GM18520 (cell line): ENCODE measurements around the gene CDK1.

Experiments used
- ATAC-seq: cut with Tn5 transposase; IDR thresholded peaks from one replicate; pipeline ENCODE4 v1.9.1; 2021; ENCODE audit not compliant: unreplicated experiment

The CDK1 gene

GRCh38 chr10:60777696-60778213, 523 bp upstream of the CDK1 start:
- peak; percentile 6 for ATAC-seq

DNA sequence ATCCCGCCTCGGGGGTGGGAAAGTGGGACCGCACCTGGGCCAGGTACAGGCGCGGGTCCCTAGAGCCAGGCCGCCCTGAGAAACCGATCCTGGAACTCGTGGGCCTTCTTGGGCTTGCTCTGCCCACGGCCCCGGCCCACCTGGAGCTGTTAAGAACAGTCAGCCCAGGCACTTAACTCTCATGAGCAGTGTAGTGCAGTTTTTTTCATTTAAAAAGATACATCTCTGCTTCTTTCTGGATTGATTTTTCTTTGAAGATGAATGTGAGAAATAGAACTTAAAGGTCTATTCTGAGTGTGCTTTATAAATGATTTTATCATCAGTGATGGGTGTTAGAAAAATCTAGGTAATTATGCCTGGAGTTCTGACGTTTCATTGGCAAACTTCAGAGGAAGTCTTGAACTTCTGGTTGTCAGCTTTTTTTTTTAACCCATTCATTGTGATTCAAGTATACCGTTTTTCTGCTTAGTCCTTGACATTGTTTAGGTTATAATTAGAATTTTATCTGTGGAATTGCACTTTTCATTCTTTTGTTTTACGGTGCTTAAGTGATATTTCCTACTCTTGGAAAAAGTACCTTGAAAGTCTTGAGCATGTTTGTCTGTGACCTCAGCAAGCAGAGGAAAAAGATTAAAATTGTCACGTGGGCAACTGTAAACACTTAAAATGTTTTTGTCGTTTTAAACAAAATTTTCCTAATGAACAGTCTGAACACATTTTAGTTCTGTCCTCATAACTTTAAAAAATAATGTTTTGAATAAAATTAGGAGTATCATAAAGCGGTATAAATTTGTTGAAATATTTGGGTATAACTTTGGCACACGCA, 906 bp downstream of the CDK1 start:
- ATAC-seq, result no peak

- ATAC-seq, result no peak
Measured at GRCh38 chr10:60781661-60782060, 3.4 kb downstream of the CDK1 start.

DNA sequence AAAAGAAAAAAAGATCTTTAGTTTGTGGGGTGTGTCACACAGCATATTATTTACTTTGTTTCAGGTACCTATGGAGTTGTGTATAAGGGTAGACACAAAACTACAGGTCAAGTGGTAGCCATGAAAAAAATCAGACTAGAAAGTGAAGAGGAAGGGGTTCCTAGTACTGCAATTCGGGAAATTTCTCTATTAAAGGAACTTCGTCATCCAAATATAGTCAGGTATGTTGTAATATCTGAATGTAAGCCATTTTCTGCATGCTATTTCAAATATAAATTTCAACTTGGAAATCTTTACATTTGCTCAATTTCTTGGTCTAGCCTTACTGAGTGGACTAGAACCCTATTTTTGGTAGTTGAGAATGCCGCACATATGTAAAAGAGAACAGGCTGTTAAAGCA, 6.4 kb downstream of the CDK1 start:
- ATAC-seq, result no peak

- no peak for ATAC-seq
Measured at GRCh38 chr10:60788544-60788943, 10.3 kb downstream of the CDK1 start.

- ATAC-seq, result no peak
Measured at GRCh38 chr10:60789340-60789739, 11.1 kb downstream of the CDK1 start.

DNA sequence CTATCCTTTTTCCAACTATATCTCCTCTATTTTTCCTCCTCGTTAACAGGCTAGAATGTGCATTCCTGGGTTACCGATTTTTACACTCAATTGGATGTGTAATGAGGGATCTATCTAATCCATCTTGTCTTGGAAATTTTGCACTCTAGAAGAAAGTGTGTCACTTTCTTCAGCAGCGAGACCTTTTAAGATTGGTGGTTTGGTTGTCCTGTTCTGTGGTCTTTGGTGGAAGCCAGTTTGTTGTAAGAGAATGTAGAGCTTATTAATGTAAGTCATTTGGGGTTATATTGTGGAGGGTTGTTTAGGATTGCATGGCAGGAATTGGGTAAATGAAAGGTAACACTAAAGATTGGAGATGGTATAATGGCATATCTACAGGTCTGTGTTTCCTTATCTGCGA, 16.7 kb downstream of the CDK1 start:
- ATAC-seq, result no peak

DNA sequence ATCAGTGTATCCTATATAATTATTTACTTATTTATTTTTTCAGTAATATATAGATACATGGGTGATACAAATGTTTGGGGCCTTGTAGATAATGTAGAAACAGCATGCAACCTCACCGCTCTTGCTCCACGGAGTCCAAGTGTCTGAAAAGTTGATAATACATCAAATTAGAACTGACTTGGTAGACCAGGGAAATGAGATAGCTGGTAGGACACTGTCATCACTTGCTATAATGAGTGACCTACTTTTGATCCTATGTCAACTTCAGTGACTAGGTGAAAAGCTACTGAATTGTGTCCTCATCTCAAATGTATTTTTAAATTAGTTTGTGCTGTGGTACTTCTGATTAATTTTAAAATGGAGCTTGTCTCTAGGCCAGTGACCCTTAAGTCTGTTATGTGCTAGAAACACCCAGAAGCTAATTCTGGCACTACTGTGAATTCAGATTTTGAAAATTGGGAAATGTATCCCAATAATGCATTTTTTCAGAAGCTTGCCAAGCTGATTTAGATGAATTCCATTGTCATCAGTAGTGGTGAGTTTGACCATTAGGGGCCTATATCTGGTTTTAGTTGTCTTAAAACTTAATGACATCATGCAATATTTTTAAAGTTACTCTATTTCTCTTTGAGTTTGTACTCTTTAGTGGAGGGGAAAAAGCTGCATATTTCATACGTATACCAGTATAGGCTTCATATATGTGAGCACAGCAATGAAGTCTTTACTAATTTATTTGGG, 17.4 kb downstream of the CDK1 start:
- no peak for ATAC-seq

DNA sequence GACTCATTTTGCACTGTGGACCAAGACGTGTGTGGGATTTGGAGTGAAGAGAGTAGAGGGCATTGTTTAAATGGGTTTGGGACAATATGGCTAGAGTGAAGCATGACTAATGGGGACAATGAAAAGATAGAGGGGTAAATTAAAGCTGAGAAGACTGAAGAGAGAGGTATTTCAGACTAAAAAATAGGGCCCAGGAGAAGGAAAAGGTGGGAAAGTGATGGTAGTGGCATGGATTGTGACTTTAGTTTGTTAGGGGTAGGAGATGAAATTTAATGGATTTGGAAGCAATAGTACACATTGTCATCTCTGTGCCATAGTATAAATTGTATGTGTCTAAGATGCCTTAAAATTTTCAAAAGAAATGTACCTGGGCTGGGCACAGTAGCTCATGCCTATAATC, 18.2 kb downstream of the CDK1 start:
- no peak for ATAC-seq

DNA sequence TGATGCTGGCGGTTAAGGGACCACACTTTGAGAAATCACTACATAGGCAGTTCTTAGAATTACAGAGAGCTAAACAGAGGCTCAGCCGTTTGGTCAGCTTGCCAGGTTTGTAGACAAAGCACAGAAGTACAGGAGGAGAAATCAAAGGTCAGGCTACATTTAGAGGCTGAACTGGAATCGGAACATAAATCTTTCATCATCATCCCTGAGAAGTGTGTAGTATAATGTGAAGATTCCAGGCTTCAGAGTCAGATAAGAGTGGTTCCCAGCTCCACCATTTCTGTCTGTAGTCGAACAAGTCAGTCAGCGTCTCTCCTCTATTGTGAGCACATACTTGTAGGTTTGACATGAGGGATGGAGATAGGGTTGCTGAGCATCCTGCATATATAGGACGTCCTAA, 18.9 kb downstream of the CDK1 start:
- ATAC-seq, result no peak

DNA sequence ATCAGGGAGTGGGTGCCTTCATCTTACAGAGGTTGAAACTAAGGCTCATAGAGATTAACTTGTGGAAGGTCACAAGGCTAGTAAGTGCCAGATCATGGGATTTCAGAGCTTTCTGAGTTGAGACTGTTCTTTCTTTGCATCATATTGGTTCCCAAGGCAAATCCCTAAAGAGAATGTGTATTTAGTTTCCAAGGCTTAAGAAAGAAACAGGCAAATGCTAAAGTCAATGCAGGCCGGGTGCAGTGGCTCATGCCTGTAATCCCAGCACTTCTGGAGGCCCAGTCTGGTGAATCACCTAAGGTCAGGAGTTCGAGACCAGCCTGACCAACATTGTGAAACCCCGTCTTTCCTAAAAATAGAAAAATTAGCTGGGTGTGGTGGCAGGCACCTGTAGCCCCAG, 19.8 kb downstream of the CDK1 start:
- no peak for ATAC-seq

DNA sequence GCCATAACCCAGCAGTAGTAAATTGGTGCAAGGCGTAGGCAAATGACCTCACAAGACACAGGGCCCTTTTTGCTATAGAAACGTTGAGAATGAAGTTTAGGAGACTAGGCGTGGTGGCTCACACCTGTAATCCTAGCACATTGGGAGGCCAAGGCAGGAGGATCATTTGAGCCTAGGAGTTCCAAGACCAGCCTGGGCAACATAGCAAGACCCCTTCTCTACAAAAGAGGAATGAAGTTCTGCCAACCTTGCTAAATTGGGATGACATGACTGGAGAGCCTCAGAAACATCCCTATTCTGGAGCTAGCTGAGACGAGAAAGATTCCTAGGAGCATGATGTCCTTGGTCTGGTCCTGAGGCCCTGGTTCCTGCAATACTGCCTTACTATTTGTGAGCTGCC, 20.6 kb downstream of the CDK1 start:
- no peak for ATAC-seq

- no peak for ATAC-seq
Measured at GRCh38 chr10:60799971-60800650, 21.8 kb downstream of the CDK1 start.

GRCh38 chr10:60800918-60801317, 22.6 kb downstream of the CDK1 start:
- ATAC-seq, result no peak

DNA sequence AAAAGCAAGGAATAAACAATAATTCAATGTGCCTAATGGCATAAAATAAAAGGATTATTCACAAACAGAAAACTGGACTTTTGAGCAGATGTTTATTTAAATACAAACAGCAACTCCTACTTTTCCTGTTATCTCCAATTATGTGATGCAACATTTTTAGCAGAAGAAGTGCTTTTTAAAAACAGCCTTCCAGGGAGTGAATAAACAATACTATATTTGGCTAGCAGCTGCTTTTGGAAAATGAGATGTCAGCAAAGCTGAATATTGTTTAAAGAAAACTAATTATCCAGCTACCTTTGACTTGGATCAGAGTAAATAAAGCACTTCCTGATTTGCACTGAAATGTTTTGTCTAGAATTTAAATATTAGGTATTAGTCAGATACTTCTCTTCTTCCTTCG, 23.2 kb downstream of the CDK1 start:
- no peak for ATAC-seq

DNA sequence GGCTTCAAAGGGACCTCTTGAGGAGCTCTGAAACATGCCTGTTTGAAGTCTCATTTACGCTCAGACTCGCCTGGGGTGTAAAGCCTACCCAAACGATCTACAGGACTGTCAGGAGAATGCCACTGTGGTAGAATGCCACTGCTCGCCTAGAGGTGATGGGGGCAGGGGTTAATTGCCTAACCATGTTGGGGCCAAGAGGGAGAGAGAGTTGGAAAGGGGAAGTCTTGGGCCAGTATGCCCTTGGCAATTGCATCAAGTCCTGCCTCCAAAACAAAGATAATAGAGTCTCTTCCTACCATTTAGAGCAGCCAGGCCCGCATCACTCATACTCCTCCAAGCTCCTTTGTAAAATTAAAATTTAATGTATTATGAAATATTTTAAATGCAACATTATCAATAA, 25.2 kb downstream of the CDK1 start:
- no peak for ATAC-seq

DNA sequence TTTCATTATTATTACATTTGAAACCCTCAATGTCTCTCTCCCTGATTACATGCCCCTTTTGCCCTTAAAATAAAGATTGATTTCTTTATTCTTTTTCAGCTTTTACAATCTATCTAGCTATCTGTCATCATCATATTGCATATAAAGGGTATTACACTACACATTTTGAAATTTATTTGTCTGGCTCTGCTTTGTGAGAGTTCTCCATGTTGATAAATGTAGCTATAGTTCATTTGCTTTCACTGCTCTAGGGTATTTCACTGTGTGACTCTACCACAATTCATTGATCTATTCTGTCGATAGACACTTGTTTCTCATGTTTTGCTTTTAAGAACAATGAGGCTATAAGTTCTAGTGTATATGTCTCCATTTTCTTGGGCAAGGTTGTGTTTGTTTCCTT, 25.6 kb downstream of the CDK1 start:
- ATAC-seq, result no peak

DNA sequence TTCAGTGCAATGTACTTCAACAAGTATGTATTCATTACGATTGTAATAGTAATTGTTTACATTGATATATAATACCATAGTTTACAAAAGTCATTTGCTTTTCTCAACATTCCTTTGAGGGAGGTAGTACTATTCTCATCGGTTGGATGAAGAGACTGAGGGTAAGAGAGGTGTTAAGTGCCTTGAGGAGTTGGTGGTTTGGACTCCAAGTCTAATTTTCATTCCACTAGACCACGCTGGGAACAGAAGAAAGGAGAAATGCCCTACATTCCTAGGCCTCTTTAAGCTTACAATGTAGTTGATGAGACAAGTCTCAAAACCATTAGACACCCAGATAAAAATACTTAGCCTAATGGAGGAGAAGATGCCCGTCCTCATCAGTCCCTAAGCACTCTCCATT, 28.6 kb downstream of the CDK1 start:
- ATAC-seq, result no peak

DNA sequence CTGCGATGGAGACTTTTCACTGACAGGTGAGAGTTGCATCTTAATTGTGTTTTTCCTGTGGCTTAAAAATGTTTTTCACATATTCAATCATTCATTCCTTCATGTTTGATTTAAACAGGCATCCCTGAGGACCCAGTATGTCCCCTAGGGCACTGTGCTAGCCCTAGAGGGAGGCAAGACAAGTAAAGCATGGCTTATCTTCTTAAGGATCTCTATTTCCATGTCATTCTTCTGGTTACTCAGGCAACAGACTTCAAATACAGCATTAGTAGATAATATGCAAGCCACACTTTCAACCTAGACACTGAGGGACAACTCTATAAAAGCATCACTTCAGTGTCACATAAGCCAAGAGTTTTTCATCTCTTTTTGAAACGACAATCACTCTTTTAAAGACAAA, 29.2 kb downstream of the CDK1 start:
- no peak for ATAC-seq

DNA sequence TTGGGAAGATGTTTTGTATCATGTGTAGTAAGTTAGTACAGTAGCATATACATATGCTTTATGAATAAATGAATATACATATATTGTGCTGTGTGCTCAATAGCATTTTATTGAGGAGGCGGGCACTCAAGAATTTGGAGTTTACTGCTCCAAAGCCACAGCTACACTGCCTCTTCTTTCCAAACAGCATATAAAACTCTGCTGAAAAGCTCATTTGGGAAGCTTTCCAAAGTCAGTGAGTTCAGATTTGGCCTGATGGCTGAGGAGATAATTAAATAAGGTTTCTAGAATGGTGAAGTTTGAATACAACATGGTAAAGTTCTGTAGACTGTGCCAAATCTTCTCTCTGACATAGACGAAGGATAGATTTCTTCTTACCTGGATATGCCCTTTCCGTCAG, 29.8 kb downstream of the CDK1 start:
- no peak for ATAC-seq

DNA sequence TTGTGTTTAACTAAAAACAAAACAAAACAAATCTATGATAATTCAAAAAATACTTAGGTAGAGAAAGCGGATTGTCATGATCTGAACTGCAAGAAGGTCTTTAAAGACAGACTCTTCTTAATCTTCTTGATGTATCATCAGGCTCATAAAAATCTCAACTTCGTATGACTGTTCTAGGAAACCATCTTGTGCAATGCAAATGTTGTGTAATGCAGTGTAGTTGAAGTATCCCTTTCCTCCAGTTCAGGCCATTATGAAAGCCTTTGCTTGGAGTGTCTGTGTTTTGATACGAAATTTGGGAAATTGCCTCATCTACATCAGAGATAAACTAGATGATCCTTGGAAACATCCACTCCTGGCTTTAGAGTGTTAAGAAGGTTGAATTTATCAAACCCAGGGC, 30.9 kb downstream of the CDK1 start:
- no peak for ATAC-seq
